ENCODE data around the gene MPHOSPH9. TPM values are rescaled to one million over a fixed set of nuclear protein-coding genes. Genes with fewer than 3 reads are reported as not detected.

Gene MPHOSPH9
- polyA plus RNA-seq, 1 donor (not counting 4 experiments of a cell fraction or from before 2014, with no cell fraction given): 10.7 TPM

DNA sequence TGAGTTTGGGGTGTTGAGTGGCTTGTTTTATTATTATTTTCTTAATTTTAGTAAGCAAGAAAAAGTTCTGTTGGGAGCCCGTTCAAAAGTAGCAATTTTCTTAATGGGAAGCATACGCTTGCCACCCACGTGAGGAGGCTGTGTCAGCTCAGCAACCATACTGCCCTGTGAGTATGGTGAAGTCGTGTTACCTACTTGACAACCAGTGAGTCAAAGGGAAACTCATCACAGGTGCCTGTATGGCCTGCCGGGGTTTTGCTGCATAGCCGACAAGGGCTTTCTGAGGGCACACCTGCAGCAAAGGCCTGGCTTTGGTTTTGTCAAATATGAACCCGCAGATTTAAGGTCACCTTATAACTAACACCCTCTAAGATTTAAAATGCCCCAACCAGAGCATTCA is 113.1 kb downstream of the MPHOSPH9 start:
- H3K27me3 ChIP-seq (ENCODE audit: control insufficient read depth, extremely low read depth, insufficient read depth, low read length): no peaks in the 10 kb centered on the region
- H3K9me1 ChIP-seq (ENCODE audit: control insufficient read depth, extremely low read depth, insufficient read depth, low read length): peaks cover 4% of the 10 kb centered on the region
- H3K36me3 ChIP-seq (ENCODE audit: control insufficient read depth in 2 of 2, extremely low read depth in 1 of 2, insufficient read depth in 2 of 2, low read length in 2 of 2): no peaks in the 10 kb centered on the region
- H3K4me1 ChIP-seq (ENCODE audit: control insufficient read depth, extremely low read depth, insufficient read depth, low read length): peaks cover 23% of the 10 kb centered on the region
- DNase-seq (ENCODE audit: low read depth, low spot score) (no peak), FAIRE-seq (no peak)
- H3K9me3 ChIP-seq (ENCODE audit: control insufficient read depth, low read depth, low read length): no peaks in the 10 kb centered on the region
- no peak overlapping the region for H3K4me3 ChIP-seq (ENCODE audit: control insufficient read depth in 2 of 3, extremely low read depth in 1 of 3, insufficient read depth in 2 of 3, low read depth in 1 of 3, low read length in 3 of 3)
- dilution Hi-C loops (cut with MboI; ENCODE audit: extremely low pct_ligation_motif_present, low sequenced_read_pairs): no loop called here
- TF ChIP-seq EZH2 (IDR thresholded peaks at IDR 0.05; ENCODE audit: low read length): no peak
- TF ChIP-seq, protein P1, sequence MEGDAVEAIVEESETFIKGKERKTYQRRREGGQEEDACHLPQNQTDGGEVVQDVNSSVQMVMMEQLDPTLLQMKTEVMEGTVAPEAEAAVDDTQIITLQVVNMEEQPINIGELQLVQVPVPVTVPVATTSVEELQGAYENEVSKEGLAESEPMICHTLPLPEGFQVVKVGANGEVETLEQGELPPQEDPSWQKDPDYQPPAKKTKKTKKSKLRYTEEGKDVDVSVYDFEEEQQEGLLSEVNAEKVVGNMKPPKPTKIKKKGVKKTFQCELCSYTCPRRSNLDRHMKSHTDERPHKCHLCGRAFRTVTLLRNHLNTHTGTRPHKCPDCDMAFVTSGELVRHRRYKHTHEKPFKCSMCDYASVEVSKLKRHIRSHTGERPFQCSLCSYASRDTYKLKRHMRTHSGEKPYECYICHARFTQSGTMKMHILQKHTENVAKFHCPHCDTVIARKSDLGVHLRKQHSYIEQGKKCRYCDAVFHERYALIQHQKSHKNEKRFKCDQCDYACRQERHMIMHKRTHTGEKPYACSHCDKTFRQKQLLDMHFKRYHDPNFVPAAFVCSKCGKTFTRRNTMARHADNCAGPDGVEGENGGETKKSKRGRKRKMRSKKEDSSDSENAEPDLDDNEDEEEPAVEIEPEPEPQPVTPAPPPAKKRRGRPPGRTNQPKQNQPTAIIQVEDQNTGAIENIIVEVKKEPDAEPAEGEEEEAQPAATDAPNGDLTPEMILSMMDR (optimal IDR thresholded peaks at IDR 0.05 in 1 of 3, IDR thresholded peaks at IDR 0.05 in 1 of 3, conservative IDR thresholded peaks at IDR 0.05 in 1 of 3; ENCODE audit: extremely low read depth in 1 of 3, insufficient read depth in 2 of 3, low read length in 3 of 3): no peak
- H3K79me2 ChIP-seq (ENCODE audit: control insufficient read depth, insufficient read depth, low read length): no peaks in the 10 kb centered on the region
- peaks cover 3% of the 10 kb centered on the region for H4K20me1 ChIP-seq (ENCODE audit: control insufficient read depth, extremely low read depth, insufficient read depth, low read length)
- H3K9ac ChIP-seq (ENCODE audit: control insufficient read depth, extremely low read depth, insufficient read depth, low read length): no peak overlapping the region
- no peak overlapping the region for H3K4me2 ChIP-seq (ENCODE audit: control insufficient read depth, extremely low read depth, insufficient read depth, low read depth, low read length)
- H2AFZ ChIP-seq (ENCODE audit: control insufficient read depth, low read length): no peak overlapping the region
- no peak overlapping the region for H3K27ac ChIP-seq (ENCODE audit: control insufficient read depth, insufficient read depth, low read length)

DNA sequence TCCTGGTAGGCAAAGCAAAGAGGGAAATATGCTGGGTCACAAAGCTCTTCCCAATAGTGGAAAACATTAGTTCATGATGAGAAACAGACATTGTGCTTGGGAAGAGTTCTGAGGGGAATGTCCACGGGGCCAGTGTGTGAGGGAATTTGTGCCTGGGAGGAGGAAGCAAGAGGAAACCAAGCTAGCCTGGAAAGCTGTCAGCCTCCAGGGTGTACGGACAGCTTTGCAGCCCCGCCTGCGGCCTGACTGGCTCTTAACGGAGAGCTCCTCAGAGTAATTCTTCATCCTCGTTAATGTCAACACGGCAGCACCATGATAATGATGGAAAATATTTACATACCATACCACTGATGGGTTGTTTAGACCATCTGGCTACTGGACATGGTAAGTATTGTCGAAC is 114.4 kb downstream of the MPHOSPH9 start:
- no peaks in the 10 kb centered on the region for H3K36me3 ChIP-seq (ENCODE audit: control insufficient read depth in 2 of 2, extremely low read depth in 1 of 2, insufficient read depth in 2 of 2, low read length in 2 of 2)
- peaks cover 30% of the 10 kb centered on the region for H3K4me1 ChIP-seq (ENCODE audit: control insufficient read depth, extremely low read depth, insufficient read depth, low read length)
- TF ChIP-seq, protein P1 (optimal IDR thresholded peaks at IDR 0.05 in 1 of 3, IDR thresholded peaks at IDR 0.05 in 1 of 3, conservative IDR thresholded peaks at IDR 0.05 in 1 of 3; ENCODE audit: extremely low read depth in 1 of 3, insufficient read depth in 2 of 3, low read length in 3 of 3): no peak
- no peak for TF ChIP-seq EZH2 (IDR thresholded peaks at IDR 0.05; ENCODE audit: low read length)
- no peak overlapping the region for H3K4me2 ChIP-seq (ENCODE audit: control insufficient read depth, extremely low read depth, insufficient read depth, low read depth, low read length)
- no peak overlapping the region for H2AFZ ChIP-seq (ENCODE audit: control insufficient read depth, low read length)
- H3K9me1 ChIP-seq (ENCODE audit: control insufficient read depth, extremely low read depth, insufficient read depth, low read length): peaks cover 4% of the 10 kb centered on the region
- no peak overlapping the region for H3K27ac ChIP-seq (ENCODE audit: control insufficient read depth, insufficient read depth, low read length)
- dilution Hi-C loops (cut with MboI; ENCODE audit: extremely low pct_ligation_motif_present, low sequenced_read_pairs): no loop called here
- H3K79me2 ChIP-seq (ENCODE audit: control insufficient read depth, insufficient read depth, low read length): no peaks in the 10 kb centered on the region
- DNase-seq (ENCODE audit: low read depth, low spot score) (no peak), FAIRE-seq (no peak)
- H4K20me1 ChIP-seq (ENCODE audit: control insufficient read depth, extremely low read depth, insufficient read depth, low read length): peaks cover 3% of the 10 kb centered on the region
- no peak overlapping the region for H3K9ac ChIP-seq (ENCODE audit: control insufficient read depth, extremely low read depth, insufficient read depth, low read length)
- H3K4me3 ChIP-seq (ENCODE audit: control insufficient read depth in 2 of 3, extremely low read depth in 1 of 3, insufficient read depth in 2 of 3, low read depth in 1 of 3, low read length in 3 of 3): no peak overlapping the region
- no peaks in the 10 kb centered on the region for H3K9me3 ChIP-seq (ENCODE audit: control insufficient read depth, low read depth, low read length)
- H3K27me3 ChIP-seq (ENCODE audit: control insufficient read depth, extremely low read depth, insufficient read depth, low read length): no peaks in the 10 kb centered on the region
